IPS DF 6.9 (cell line): ENCODE measurements around the gene ABHD10.

Experiments used
- DNase-seq: peaks from one replicate; pipeline ENCODE4 v3.0.0-alpha.2; 2013; ENCODE audit warnings: low read depth, low spot score
- H3K27ac ChIP-seq: one replicate; pipeline ENCODE4 v1.5.1; 2013; ENCODE audit warnings: low read length, control low read depth
- H3K27me3 ChIP-seq: 2 replicates; pipeline ENCODE4 v1.6.1; 2013; ENCODE audit warnings: mild to moderate bottlenecking, low read length; ENCODE audit not compliant: control insufficient read depth, insufficient read depth
- H3K36me3 ChIP-seq: 2 replicates; pipeline ENCODE4 v1.6.1; 2013; ENCODE audit warnings: low read length; ENCODE audit not compliant: control insufficient read depth, insufficient read depth
- H3K4me1 ChIP-seq: 2 replicates; pipeline ENCODE4 v1.6.1; 2013; ENCODE audit warnings: low read length; ENCODE audit not compliant: control insufficient read depth, insufficient read depth
- H3K4me3 ChIP-seq: 2 replicates; pipeline ENCODE4 v1.5.1; 2013; ENCODE audit warnings: mild to moderate bottlenecking, low read length
- H3K9me3 ChIP-seq: 2 replicates; pipeline ENCODE4 v1.6.1; 2013; ENCODE audit warnings: low read length, inconsistent platforms; ENCODE audit not compliant: control insufficient read depth, insufficient read depth
- WGBS: extraction: QIAGEN DNeasy Blood & Tissue Kit; methylation state at CpG from one replicate; pipeline ENCODE4 v1.1.7; 2013; ENCODE audit warnings: mixed read lengths, missing lambda C conversion rate; ENCODE audit not compliant: insufficient read length, insufficient coverage; 5-methylcytosine and 5-hydroxymethylcytosine counted together

The ABHD10 gene

GRCh38 chr3:111965484-111965883 is 13.3 kb upstream of the ABHD10 start:
- DNase-seq: no peak
- H3K9me3 ChIP-seq: no peaks in the 10 kb centered on the region
- WGBS: no CpG with 5 or more reads among the region's 2 CpGs
- H3K36me3 ChIP-seq: no peaks in the 10 kb centered on the region; the same call in 1 of the 2 replicates
- no peaks in the 10 kb centered on the region for H3K4me1 ChIP-seq
- no peak overlapping the region for H3K4me3 ChIP-seq
- H3K27ac ChIP-seq: no peak overlapping the region
- H3K27me3 ChIP-seq: no peaks in the 10 kb centered on the region

DNA sequence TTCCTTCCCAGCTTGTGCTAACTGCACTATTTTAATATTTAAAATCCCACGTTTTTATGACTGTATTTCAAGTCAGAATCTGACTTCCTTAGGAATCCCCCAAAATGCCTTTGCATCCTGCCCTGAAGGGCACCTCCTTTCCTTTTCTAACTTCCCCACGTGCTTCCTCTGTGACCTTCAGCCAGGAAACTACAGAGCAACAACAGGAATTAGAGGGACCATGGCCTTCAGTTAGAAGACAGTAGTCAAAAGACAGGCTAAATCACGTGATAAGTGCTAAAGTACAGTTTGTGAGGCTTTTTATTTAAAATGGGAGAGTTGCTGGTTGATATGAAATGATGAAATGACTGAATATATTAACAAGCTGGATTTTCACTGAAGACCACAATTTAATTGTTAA is 11.8 kb upstream of the ABHD10 start:
- no peaks in the 10 kb centered on the region; the same call in 1 of the 2 replicates for H3K36me3 ChIP-seq

GRCh38 chr3:111967651-111968274 is 11.1 kb upstream of the ABHD10 start:
- H3K27me3 ChIP-seq: no peaks in the 10 kb centered on the region
- H3K9me3 ChIP-seq: no peaks in the 10 kb centered on the region
- no CpG with 5 or more reads among the region's 8 CpGs for WGBS
- H3K4me1 ChIP-seq: no peaks in the 10 kb centered on the region
- H3K36me3 ChIP-seq: no peaks in the 10 kb centered on the region; the same call in 1 of the 2 replicates
- H3K4me3 ChIP-seq: no peak overlapping the region
- H3K27ac ChIP-seq: no peak overlapping the region
- no peak for DNase-seq

More for the DNA sequence above, 11.8 kb upstream of the ABHD10 start:
- no peak for DNase-seq
- Histone ChIP-seq H3K4me1 (no peaks in the 10 kb centered on the region), H3K4me3 (no peak overlapping the region), H3K27me3 (no peaks in the 10 kb centered on the region), H3K9me3 (no peaks in the 10 kb centered on the region), H3K27ac (no peak overlapping the region)
- WGBS: no CpG with 5 or more reads among the region's 3 CpGs

GRCh38 chr3:111968319-111969054 is 10.3 kb upstream of the ABHD10 start:
- Histone ChIP-seq H3K27me3 (no peaks in the 10 kb centered on the region), H3K4me1 (no peaks in the 10 kb centered on the region), H3K9me3 (no peaks in the 10 kb centered on the region), H3K36me3 (no peaks in the 10 kb centered on the region; the same call in 1 of the 2 replicates), H3K27ac (no peak overlapping the region), H3K4me3 (no peak overlapping the region)
- DNase-seq: no peak
- WGBS: no CpG with 5 or more reads among the region's 5 CpGs

DNA sequence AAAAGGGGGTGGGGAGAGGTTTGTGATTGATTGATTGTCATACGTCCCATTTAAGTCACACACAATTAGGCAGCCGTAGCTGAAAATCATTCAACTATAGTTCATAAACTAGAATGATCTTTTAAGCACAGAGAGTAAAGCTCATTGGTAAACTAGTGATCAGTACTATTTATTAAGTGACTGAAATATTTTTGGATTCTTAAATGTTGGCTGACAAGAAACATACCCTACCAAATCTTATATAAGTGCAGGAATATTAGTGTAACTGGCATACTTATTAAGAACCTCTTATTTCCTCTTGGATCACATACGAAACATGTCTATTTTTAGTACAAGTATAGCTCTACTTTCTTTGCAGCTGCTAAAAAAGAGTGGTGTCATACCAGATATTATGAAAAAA is 8.4 kb upstream of the ABHD10 start:
- no peak for DNase-seq
- Histone ChIP-seq H3K4me1 (no peaks in the 10 kb centered on the region), H3K36me3 (no peaks in the 10 kb centered on the region; the same call in 1 of the 2 replicates), H3K4me3 (no peak overlapping the region), H3K9me3 (no peaks in the 10 kb centered on the region), H3K27me3 (no peaks in the 10 kb centered on the region), H3K27ac (no peak overlapping the region)
- no CpG with 5 or more reads among the region's 3 CpGs for WGBS

DNA sequence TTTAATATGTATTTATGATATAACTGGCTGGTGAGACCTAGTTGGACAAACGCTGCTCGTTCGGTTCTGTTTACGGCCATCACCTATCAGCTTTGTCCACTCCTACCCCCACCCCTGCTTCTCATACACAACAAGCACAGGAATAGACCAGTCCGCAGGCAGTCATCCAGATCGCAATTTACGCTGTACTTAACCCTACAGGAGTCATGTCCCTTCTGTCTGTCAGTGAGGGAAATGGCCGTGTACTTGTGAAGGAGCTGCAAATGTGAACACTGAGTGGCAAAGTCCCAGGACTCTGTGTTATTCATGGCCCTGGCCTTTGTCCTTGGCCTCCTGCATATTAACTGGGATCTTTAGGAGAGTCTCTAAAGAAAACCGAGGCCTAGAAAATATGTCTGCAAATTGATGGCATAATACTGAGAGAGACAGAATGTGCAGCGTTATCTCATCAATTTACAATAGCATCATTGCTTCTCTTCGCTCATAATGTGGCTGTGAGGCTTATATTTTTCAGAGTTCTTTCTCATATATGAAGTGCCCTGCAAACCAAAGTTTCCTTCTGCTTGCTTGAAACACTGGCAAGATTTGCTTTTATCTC is 7.2 kb upstream of the ABHD10 start:
- no peaks in the 10 kb centered on the region for H3K4me1 ChIP-seq
- WGBS: no CpG with 5 or more reads among the region's 11 CpGs
- DNase-seq: no peak
- no peaks in the 10 kb centered on the region for H3K27me3 ChIP-seq
- H3K4me3 ChIP-seq: no peak overlapping the region
- H3K9me3 ChIP-seq: no peaks in the 10 kb centered on the region
- H3K27ac ChIP-seq: no peak overlapping the region
- no peaks in the 10 kb centered on the region; the same call in 1 of the 2 replicates for H3K36me3 ChIP-seq

DNA sequence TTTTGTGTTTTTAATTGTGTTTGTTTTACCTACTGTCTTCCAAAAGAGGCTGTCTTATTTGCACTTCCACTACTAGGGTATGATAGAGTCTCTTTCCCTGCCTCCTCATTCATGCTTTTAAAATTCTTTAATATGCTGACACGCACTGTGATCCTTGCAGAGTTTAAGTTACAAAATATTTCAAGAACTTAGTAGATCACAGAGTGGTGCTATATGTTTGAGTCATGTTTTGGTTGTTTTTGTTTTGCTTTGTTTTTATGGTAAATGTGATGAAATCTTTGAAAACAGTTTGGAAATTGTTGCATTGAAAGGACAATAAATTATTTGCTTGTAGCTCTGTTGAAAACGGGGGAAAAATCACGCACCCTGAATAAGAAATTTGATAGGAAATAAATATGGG is 5.9 kb upstream of the ABHD10 start:
- no peaks in the 10 kb centered on the region for H3K9me3 ChIP-seq
- no peaks in the 10 kb centered on the region; the same call in 1 of the 2 replicates for H3K36me3 ChIP-seq
- no peak overlapping the region for H3K4me3 ChIP-seq
- no peak overlapping the region for H3K27ac ChIP-seq
- H3K27me3 ChIP-seq: no peaks in the 10 kb centered on the region
- H3K4me1 ChIP-seq: no peaks in the 10 kb centered on the region
- DNase-seq: no peak
- no CpG with 5 or more reads among the region's 3 CpGs for WGBS

DNA sequence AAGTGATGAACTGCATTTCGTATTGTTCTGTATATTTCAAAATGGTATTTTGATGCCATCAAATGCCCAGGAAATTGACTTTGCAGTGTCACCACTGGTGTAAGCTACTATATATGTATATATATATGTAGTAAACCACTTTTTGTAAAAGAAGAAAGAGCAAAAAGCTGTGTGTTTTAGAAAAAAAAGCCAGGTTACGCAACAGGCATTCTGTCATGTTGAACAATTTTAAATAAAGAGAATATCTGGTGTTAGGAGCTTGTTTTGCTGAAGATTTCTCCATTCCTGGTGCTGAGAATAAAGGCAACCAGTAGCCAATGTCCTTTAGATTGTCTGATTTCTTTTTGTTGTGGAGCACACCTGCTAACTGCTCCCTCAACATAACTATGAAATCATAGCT is 3.7 kb upstream of the ABHD10 start:
- WGBS: no CpG with 5 or more reads among the region's 2 CpGs
- H3K9me3 ChIP-seq: no peaks in the 10 kb centered on the region
- H3K27me3 ChIP-seq: no peaks in the 10 kb centered on the region
- no peak overlapping the region for H3K4me3 ChIP-seq
- no peaks in the 10 kb centered on the region for H3K36me3 ChIP-seq
- no peaks in the 10 kb centered on the region for H3K4me1 ChIP-seq
- no peak for DNase-seq
- no peak overlapping the region for H3K27ac ChIP-seq

- WGBS: no CpG with 5 or more reads among the region's 2 CpGs
- no peak for DNase-seq
- Histone ChIP-seq H3K27ac (no peak overlapping the region), H3K36me3 (no peaks in the 10 kb centered on the region), H3K27me3 (no peaks in the 10 kb centered on the region), H3K4me3 (no peak overlapping the region), H3K4me1 (no peaks in the 10 kb centered on the region), H3K9me3 (no peaks in the 10 kb centered on the region)
These were observed 2.6 kb upstream of the ABHD10 start for GRCh38 chr3:111976254-111976653.

DNA sequence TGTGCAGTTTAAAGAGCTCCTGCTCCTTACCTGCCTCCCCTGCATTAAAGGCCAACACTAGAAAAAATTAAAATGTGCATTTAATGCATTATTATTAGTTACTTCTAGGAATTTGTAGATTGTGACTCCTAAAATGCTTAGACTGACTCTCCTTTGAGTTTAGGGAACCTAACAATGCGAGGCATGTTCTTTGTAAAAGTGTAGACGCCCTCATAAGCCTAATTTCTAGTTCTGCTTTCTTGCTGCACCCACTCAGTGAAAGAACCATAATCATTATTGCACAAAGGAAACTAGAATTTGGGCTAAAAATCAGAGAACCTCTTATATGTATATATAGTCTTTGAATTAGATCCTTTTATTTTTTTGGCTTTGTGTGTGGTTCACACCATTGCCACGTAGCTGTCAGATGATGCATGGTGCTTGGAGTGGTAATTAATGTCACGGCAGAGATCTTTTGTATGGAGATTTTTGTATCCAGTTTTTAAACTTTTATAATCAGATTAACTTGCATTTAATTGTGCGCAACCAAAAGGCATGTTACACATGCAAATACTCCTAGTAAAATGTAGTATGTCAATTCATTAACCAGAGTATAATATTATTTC is 710 bp downstream of the ABHD10 start:
- no peak overlapping the region for H3K27ac ChIP-seq
- no peaks in the 10 kb centered on the region for H3K9me3 ChIP-seq
- H3K27me3 ChIP-seq: no peaks in the 10 kb centered on the region
- WGBS: no CpG with 5 or more reads among the region's 5 CpGs
- no peaks in the 10 kb centered on the region for H3K36me3 ChIP-seq
- no peak for DNase-seq
- H3K4me1 ChIP-seq: no peaks in the 10 kb centered on the region
- H3K4me3 ChIP-seq: peak overlapping the region; percentile 79; the same call in 1 of the 2 replicates
